Measurements from ENCODE around the gene ZMYND10.

GRCh38 chr3:50324351-50325112 lies 21.0 kb downstream of the ZMYND10 start:
- TF ChIP-seq POLR2AphosphoS5 (IDR thresholded peaks at IDR 0.05; ENCODE audit: low read depth) (no peak; the same call in 1 of the 2 replicates), CTCF (conservative IDR thresholded peaks at IDR 0.05; ENCODE audit: low read depth in 2 of 2) (peak; percentile 84 to 96), EZH2 (IDR thresholded peaks at IDR 0.05; ENCODE audit: low read depth, unreplicated experiment) (no peak), REST (IDR thresholded peaks at IDR 0.05; ENCODE audit: unreplicated experiment) (no peak)

Measured in GM23338 (cell line).